NCI-H128 (cell line): ENCODE measurements around the gene GPR22.

ENCODE experiments used
- DNase-seq: peaks from one replicate; lab custom pipeline; 2025; ENCODE audit not compliant: unreplicated experiment; lab: John Stamatoyannopoulos, UW

Gene GPR22

GRCh38 chr7:107469929-107470328 lies at the start of gene GPR22:
GPR22 (plus strand) TSS chr7:107470057; CDS start chr7:107474061, 4,004 bp downstream.
- no peak for DNase-seq

- no peak for DNase-seq
Observed at GRCh38 chr7:107427462-107427861, 42.4 kb upstream of the GPR22 start.

GRCh38 chr7:107428642-107429041 lies 41.2 kb upstream of the GPR22 start:
- DNase-seq, result no peak

GRCh38 chr7:107430057-107430456 lies 39.8 kb upstream of the GPR22 start:
- no peak for DNase-seq

- no peak for DNase-seq
Observed at GRCh38 chr7:107432261-107432660, 37.6 kb upstream of the GPR22 start.

- no peak for DNase-seq
Observed at GRCh38 chr7:107435749-107436148, 34.1 kb upstream of the GPR22 start.

- DNase-seq, result no peak
Observed at GRCh38 chr7:107439025-107439424, 30.8 kb upstream of the GPR22 start.

- no peak for DNase-seq
Observed at GRCh38 chr7:107441581-107442422, 28.1 kb upstream of the GPR22 start.

GRCh38 chr7:107442678-107443077 lies 27.2 kb upstream of the GPR22 start:
- DNase-seq, result no peak

GRCh38 chr7:107446531-107446930 lies 23.3 kb upstream of the GPR22 start:
- DNase-seq, result no peak

GRCh38 chr7:107446988-107447387 lies 22.9 kb upstream of the GPR22 start:
- no peak for DNase-seq

- no peak for DNase-seq
Observed at GRCh38 chr7:107450970-107451369, 18.9 kb upstream of the GPR22 start.

- DNase-seq, result no peak
Observed at GRCh38 chr7:107453388-107453787, 16.5 kb upstream of the GPR22 start.

GRCh38 chr7:107461938-107462533 lies 7.8 kb upstream of the GPR22 start:
- DNase-seq, result no peak

- DNase-seq, result peak; percentile 16
Observed at GRCh38 chr7:107463139-107464078, 6.4 kb upstream of the GPR22 start.

- no peak for DNase-seq
Observed at GRCh38 chr7:107464666-107465226, 5.1 kb upstream of the GPR22 start.

- DNase-seq, result no peak
Observed at GRCh38 chr7:107467972-107468371, 1.9 kb upstream of the GPR22 start.

GRCh38 chr7:107468824-107469223 lies 1.0 kb upstream of the GPR22 start:
- DNase-seq, result no peak

GRCh38 chr7:107471292-107472070 lies 1.6 kb downstream of the GPR22 start:
- DNase-seq, result no peak

- DNase-seq, result no peak
Observed at GRCh38 chr7:107472116-107472515, 2.3 kb downstream of the GPR22 start.
